ENCODE measurements around the gene TAB2.
"Not testable (repeated sequence)": the region's sequence is repeated elsewhere in the genome, so short reads cannot be mapped to it uniquely, and the experiment has no call there.

Gene TAB2

DNA sequence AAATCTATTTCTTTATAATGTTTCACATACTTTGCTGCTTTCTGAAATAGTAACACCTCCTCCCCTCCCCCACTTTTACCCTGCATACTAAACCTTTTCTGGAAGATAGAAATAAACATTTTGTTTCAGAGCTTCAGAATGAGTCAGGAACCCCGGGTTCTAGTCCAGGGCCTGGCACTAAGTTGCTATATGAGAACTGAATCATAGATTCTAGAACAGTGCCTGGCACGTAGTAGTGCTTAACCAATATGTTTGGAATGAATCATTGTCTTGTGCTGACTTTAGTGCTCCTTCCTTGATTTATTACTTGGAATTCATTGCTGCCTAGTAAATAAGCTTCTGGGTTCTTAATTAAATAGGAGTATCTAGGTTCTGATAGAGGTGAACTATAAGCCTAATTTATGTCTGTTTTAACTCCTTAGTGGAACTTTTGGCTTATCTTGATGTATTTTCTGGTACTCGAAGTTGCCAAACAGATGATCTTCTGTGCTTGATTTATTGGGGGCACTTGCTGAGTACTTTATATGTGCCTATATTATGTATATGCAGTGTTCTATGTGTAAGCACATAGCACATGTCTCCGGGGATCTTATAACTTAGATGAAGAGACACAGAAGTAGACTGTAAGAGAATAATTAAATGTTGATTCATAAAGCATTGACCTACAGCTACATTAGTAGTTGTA, 18.6 kb downstream of the TAB2 start:
- no peak for DNase-seq

DNA sequence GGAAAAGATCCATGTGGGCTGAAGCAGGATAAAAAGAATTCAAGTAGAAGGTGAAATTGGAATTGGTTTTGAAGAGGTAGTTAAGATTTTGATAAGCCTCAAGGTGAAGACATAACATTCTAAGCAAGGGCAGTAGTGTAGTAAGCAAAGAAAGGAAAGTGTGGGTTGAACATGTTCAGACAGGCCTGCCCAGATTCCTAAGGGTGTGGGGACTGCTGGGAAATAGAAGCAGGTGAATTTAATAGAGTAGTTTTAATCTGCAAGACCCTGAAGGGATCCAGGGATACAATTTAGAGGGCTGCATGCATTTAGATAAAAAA, 19.1 kb downstream of the TAB2 start:
- no peak for DNase-seq

DNA sequence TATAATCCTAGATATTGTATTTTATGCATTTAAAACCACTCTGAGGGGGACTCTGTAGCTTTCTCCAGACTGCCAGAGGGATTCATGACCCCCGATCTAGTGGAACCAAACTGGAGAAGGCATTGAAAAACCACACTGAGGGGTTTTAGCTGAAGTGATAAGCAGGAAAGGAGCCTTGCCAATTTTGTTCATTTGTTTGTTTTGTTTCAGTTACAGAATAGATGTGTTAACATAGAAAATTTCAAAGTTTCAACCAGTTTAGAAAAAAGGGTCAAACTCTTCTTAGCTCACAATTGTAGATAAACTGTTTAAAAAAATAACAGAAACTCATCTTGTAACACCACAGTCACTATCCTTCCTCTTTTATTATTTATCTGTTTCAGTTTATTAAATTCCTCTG, 19.8 kb downstream of the TAB2 start:
- no peak for DNase-seq

DNA sequence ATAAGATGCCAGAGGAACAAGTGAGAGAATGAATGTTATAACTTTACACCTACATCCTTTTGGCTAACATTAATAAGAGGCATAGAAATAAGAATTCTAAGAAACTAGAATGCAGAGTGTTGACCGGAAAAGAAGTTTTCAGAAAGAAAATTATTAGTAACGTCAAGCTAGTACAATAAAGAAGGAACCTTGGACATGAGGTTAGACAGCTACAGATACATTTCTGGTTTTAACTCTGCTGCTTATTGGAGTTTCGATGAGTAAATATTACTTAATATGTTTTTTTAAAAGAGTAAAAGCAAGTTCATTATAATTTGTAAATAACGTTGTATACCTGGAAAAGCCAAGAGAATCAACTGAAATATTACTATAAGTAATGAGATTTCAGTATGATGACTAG, 22.7 kb downstream of the TAB2 start:
- DNase-seq, result no peak

DNA sequence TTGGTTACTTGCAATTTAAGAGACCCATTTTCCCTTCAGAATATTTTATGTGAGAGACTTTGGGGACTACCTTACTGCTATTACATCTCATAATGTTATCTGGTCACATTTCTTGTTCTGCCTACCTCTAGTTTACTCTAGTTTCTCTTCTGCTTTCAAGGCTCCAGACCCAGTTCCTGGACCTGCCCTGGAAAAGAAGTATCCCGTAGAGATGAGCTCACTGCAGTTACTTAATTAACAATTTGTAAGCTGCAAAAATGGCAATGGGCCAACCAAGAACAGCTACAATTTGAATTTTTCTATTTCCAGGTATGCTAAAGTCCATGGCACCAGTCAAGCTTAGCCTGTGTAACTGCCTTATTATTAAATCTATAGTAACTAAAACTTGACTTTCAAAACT, 25.0 kb downstream of the TAB2 start:
- no peak for DNase-seq

DNA sequence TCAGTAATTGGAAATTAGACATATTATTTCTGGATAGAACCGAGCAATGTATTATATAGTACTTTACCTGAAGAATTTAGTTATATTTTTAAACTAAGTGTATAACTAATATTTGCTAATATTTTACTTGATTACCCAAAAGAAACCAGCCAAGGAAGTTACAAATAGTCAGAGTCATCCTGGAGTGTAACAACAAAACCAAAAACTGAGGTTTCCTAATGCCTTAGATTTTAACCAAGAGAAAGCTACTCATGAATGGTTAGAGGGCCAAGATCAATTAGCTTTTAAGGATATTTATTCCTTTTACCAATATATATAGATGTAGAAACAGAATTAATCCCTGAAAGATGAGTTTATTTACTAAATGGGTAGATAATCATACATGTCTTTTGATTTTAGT, 26.0 kb downstream of the TAB2 start:
- DNase-seq, result no peak

DNA sequence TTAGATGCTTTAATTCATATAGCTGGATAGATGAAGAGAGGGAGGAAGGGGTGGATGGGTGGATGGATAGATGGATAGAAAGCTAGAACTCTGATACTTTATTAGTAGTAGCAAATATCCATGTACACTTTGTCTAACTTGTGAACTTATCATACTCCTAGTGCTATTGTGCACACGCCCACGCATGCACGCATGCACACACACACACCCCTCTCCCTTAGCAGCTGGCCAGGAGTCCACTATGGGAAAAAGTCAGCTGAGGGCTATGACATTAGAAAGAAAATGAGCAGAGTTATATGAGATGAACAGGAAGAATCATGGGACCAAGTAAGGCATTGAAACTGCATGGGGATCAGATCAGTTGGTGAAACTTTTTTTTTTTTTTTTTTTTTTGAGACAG, 28.6 kb downstream of the TAB2 start:
- DNase-seq, result no peak

DNA sequence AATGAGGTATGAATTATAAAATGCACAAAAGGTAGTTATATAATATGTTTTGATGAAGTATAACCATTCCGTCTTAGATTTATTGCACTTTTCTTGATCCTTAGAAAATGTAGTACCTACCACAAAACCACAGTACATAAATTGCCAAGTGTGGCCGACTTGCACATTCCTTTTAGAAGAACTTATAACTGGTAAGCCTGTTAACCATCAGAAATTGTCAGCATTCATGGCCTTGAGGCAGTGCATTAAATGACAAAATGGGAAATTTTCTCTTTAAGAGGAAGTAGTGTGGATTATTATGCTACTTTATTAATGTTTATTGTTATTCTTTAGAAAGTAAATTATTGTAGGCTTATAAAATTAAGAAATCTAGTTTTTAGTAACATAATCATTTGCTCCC, 29.6 kb downstream of the TAB2 start:
- DNase-seq, result no peak

DNA sequence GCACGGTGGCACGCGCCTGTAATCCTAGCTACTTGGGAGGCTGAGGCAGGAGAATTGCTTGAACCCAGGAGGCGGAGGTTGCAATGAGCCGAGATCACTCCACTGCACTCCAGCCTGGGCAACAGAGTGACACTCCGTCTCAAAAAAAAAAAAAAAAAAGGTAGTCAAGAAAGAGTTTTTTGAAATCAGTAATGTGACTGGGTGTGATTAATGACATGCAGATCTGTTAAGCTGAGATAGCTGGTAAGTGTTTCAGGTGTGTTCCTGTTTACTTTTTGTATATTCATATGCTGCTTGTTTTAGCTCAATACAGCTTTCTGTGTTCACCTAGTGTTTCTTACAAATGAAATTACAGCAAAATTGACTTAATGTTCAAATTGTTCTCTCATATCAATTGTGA, 31.8 kb downstream of the TAB2 start:
- DNase-seq, result not testable (repeated sequence)

DNA sequence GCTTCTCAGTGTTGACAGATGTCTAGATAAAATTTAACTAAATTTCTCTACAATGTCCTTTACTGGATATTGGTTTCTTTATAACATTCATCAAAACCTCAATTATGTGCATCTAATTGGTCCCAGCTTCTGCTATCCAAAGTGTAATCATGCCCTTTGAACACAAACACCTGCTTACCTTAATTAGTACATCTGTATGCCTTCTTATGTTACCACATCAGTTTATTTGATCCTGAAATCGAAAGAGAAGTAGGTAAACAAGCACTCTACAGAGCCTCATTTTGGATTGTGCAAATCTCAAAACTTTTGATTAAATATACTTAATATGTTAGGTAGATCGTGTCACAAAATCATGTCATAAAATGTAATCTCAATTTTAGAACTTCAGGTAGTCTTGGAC, 36.5 kb downstream of the TAB2 start:
- no peak for DNase-seq

DNA sequence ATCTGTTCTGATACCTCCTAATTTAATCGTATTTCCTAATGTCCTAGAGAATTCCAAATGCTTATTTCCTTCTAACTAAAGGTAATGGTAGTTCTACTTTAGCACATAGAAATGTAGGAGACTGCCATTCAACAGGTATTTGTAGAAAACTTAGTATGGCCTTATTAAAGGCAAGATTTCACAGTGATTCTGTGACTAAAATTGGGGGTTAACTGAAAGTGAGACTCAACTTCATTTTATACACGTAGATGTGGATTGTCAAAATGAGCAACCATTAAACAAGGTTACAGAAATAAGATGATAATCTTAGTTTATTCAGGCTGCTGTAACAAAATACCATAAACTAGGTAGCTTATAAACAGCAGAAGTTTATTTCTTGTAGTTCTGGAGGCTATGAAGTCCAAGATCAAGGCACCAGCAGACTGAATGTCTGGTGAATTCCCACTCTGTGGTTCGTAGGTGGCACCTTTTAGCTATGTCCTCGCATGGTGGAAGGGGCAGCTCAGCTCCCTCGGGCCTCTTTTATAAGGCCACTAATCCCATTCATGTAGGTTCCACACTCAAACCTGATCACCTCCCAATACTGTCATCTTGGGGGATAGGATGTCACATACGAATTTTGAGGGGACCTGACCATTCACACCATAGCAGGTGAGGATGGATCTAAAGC, 38.7 kb downstream of the TAB2 start:
- no peak for DNase-seq

DNA sequence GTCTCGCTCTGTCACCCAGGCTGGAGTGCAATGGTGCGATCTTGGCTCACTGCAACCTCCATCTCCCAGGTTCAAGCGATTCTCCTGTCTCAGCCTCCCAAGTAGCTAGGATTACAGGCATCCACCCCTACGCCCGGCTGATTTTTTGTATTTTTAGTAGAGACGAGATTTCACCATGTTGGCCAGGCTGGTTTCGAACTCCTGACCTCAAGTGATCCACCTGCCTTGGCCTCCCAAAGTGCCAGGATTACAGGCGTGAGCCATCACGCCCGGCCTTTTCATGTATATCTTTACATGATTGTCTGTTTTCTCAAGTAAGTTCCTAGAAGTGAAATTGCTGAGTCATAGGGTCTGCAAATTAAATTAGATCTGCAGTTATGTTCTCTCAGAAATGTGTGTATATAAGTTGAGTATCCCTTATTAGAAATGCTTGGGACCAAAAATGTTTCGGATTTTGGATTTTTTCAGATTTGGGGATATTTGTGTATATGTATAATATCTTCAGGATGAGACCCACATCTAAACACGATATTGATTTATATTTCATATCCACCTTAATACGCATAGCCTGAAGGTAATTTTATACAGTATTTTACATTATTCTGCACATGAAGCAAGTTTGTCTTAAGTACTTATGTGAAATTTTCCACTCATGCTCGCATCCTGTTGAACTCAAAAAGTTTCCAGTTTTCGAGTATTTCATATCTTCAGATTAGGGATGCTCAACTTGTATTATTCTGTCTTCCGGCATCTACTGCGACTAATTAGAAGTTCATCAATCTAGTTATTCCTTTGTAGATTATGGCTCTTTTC, 40.4 kb downstream of the TAB2 start:
- DNase-seq, result no peak

DNA sequence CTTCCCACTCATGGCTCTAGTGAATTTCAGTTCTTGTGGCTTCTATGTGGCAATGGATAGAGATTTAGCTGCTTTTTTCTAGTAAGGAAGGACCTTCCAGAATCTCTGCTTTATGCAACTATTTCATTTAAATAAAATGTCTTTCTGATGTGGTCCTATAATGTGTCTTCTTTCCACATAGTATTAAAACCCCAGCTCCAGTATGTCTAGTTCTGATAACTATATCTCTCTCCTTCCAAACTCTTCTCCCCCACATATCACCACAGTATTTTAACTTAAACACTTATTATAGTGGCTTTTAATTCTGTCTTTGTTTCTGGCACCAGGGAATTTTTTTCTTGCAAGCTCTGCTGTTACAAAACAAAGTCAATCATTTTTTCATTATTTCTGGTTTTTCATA, 41.9 kb downstream of the TAB2 start:
- DNase-seq, result no peak

DNA sequence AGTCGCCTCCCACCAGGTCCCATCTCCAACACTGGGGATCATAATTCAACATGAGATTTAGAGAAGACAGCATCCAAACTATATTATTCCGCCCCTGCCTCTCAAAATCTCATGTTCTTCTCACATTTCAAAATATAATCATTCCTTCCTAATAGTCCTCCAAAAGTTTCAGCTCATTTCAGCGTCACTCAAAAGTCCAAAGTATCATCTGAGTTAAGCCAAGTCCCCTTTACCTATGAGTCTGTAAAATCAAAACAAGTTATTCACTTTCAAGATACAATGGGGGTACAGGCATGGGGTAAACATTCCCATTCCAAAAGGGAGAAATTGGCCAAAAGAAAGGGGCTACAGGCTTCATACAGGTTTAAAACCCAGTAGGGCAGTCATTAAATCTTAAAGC, 43.0 kb downstream of the TAB2 start:
- DNase-seq, result no peak

DNA sequence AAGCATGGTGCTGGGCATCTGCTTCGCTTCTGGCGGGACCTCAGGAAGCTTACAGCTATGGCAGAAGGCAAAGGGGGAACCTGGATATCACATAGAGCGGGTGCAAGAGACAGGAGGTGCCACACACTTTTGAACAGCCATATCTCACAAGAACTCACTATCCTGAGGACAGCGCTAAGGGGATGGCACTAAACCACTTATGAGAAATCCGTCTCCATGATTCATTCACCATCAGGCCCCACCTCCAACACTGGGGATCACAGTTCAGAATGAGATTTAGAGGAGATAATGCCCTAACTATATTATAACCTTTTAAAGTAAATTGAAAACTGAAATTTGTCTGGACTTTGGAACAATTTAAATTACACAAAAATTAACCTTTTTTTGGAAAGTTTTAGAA, 44.8 kb downstream of the TAB2 start:
- DNase-seq, result no peak

DNA sequence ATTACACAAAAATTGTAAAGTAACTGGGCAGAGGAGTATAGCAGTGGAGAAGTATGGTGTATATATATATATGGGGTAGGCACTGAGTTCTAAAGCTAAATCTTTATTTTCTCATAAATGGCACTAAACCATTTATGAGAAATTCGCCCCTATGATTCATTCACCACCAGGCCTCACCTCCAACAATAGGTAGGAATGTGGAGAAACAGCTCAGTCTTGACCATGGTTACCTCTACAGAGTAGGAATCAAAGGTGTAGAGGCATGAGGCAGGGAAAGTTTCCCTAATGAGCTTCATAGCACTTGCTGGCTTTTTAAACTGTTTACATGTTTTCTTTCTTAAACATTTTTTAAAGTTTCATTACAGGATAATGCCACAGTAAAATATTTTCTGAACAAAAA, 45.6 kb downstream of the TAB2 start:
- DNase-seq, result no peak

DNA sequence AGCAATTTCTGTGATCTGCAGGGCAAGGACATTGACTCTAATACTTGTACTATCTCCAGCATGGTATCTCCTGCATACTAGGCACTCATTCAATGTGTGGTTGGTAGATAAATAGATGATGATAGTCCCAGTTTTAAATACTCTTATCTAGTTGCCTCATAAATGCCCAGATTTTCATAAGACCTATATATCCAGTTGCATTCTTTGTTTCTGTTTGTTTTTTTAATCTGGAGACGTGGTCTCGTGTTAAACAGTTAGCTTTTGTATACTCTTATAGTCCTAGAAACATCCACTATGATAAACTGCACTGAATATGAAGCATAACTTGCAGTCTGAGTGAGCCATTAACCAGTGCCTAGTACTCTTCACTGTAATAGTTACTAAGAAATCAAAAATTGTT, 47.0 kb downstream of the TAB2 start:
- no peak for DNase-seq

DNA sequence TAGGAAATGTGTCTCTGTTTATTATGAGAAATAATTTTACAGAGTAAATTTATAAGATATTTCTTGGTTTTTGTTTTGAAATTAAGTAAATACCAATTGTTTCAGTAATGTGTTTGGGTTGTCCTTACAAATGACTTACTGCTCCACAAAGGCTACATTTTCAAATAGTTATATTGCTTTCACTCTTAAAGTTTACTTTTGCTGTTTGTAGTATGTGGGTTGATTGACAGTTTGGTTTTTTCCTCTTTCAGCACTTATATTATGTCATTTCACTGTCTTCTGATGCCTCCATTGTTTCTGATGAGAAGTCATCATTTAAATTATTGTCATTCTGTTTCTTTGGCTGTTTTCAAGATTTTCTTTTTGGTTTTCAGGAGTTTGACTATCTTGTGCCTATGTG, 47.7 kb downstream of the TAB2 start:
- DNase-seq, result no peak

DNA sequence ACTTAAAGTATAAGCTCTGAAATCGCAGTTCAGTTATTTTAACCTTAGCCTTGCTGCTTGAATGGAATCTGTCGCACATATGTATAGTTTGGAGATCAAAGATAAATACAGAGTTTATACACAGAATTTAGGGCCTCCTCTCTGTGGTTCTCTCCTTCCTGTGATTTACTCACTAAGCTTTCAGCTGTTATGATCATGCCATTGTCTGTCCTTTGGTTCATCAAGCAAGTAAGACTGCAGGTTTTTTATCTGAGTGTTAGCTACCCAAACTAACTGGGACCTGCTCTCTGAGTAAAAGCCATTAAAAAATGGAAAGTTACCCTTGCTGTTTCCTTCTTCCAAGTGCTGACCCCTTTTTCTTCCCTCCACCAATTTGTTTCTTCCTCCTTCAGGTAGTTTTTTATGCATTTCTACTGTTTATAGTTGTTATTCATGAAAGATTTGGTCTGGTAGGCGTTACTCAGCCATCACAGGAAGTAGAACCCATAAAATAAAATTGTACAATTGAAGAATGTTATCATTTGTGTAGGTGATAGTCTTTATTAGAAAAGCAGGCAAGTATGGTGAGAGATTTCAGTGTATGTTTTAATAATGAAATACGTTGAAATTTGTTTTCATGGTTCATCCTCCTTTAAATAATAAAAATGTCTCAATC, 48.9 kb downstream of the TAB2 start:
- DNase-seq, result no peak

DNA sequence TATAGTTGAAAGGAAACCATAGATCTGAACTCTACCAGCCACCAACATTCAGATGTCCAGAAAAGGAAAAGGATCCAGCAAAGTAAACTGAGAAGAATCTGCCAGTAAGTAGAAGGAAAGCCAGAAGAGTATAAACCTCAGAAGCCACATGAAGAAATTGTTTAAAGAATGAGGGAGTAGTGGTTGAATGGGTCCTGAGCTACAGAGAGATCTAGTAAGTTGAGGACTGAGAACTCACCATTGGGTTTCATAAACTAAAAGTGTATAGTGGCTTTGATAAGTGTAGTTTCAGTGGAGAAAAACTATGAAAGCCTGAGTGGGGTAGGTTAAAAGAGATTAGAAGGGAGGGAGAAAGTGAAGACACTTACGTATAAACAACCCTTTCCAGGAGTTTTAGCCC, 50.6 kb downstream of the TAB2 start:
- no peak for DNase-seq

DNA sequence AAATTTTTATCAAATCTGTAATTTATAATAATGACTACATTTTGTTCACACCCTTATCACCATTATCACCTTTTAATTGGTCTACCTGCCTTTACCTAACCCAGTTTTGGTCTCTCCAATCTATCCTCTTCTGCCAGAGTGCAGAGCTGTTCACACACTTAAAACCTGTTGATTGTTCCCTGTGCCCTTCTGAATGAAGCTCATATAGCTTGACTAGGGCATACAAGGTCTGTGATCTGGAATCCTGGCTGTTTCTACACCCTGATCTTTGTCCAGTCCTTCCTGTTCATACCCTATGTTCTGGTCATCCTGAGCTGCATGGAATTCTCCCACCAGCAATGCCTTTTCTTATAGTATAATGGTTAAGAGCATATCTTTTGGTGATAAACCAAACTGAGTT, 53.6 kb downstream of the TAB2 start:
- DNase-seq, result no peak

DNA sequence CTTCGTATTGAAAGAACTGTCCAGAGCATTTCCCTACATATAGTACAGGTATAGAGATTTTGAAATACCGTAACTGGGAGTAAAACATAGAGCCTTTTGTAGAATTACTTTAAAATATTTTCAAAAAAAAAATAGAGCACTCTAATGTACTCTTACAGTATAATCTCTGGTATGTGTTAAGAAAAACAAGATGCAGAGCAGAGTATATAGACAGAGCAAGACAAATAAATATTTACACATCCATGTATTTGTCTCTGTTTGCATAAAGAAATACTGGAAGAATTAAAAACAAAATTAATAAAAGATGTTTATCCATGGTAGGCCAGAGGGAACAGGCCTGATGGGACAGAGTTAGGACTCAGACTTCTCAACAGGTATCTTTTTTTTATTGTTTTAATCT, 54.5 kb downstream of the TAB2 start:
- DNase-seq, result no peak

DNA sequence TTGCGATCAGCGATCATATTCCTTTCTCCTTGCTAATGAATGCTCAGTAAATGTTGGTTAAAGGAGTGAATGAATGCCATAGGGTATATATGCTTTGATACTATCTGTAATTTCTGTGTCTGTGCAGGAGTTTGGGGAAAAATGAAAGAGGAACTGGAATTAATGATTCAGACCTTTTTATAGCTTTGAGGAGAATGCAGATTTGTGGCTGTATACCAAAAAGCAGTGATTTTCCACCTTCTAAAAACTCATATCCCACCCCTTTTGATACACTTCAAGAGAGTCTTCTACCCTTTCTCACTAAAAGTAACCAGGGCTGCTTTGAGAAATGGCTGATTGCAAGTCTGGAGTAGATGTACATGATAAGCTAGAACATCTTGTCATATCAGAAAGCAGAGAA, 56.0 kb downstream of the TAB2 start:
- DNase-seq, result no peak

DNA sequence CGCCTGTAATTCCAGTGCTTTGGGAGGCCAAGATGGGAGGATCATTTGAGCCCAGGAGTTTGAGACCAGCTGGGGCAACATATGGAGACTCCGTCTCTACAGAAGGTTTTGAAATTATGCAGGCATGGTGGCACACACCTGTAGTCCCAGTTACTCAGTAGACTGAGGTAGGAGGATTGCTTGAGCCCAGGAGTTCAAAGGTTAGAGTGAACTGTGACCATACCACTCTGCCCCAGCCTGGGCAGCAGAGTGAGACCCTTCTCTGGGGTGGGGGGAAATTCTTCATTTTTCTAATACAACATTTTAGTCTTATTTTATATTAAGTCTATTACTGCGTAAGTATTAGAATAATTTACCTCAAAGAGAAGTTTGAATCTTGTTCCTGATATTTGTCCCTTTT, 62.5 kb downstream of the TAB2 start:
- no peak for DNase-seq
